Stimulated activated CD4-positive, alpha-beta T cell treated with anti-CD3 and anti-CD28 coated beads, Interleukin-12 subunit alpha, Interleukin-12 subunit beta, amount 100 ng/mL, for 4 hours (primary cell): ENCODE results near the gene TPSG1.
"Not testable (repeated sequence)": the region's sequence is repeated elsewhere in the genome, so short reads cannot be mapped to it uniquely, and the experiment has no call there.

Experiments used
- DNase-seq: peaks from one replicate; pipeline ENCODE4 v3.0.0-alpha.2; 2020

TPSG1 gene

GRCh38 chr16:1213796-1214372, 11.2 kb downstream of the TPSG1 start:
- no peak for DNase-seq

- DNase-seq: no peak
Measured at GRCh38 chr16:1213231-1213630, 11.8 kb downstream of the TPSG1 start.

GRCh38 chr16:1212616-1213194, 12.4 kb downstream of the TPSG1 start:
- DNase-seq: no peak

GRCh38 chr16:1211451-1212268, 13.4 kb downstream of the TPSG1 start:
- DNase-seq: no peak

GRCh38 chr16:1210461-1210860, 14.6 kb downstream of the TPSG1 start:
- DNase-seq: no peak

- DNase-seq: no peak
Measured at GRCh38 chr16:1209081-1209480, 16.0 kb downstream of the TPSG1 start.

- no peak for DNase-seq
Measured at GRCh38 chr16:1208239-1208830, 16.7 kb downstream of the TPSG1 start.

GRCh38 chr16:1206786-1207185, 18.3 kb downstream of the TPSG1 start:
- DNase-seq: no peak

- DNase-seq: no peak
Measured at GRCh38 chr16:1206326-1206725, 18.7 kb downstream of the TPSG1 start.

GRCh38 chr16:1204933-1205332, 20.1 kb downstream of the TPSG1 start:
- DNase-seq: no peak

- no peak for DNase-seq
Measured at GRCh38 chr16:1202274-1202673, 22.8 kb downstream of the TPSG1 start.

GRCh38 chr16:1201444-1201843, 23.6 kb downstream of the TPSG1 start:
- DNase-seq: no peak

- DNase-seq: no peak
Measured at GRCh38 chr16:1200014-1200627, 24.9 kb downstream of the TPSG1 start.

GRCh38 chr16:1199347-1200013, 25.6 kb downstream of the TPSG1 start:
- no peak for DNase-seq

GRCh38 chr16:1198671-1199346, 26.3 kb downstream of the TPSG1 start:
- DNase-seq: not testable (repeated sequence)

- no peak for DNase-seq
Measured at GRCh38 chr16:1198194-1198593, 26.9 kb downstream of the TPSG1 start.

- DNase-seq: no peak
Measured at GRCh38 chr16:1197237-1197866, 27.7 kb downstream of the TPSG1 start.

- no peak for DNase-seq
Measured at GRCh38 chr16:1196494-1196893, 28.6 kb downstream of the TPSG1 start.

GRCh38 chr16:1195393-1195666, 29.7 kb downstream of the TPSG1 start:
- no peak for DNase-seq

- peak; percentile 25 for DNase-seq
Measured at GRCh38 chr16:1194665-1195392, 30.2 kb downstream of the TPSG1 start.
